GM19397 (cell line): ENCODE data around the gene ACBD3.
A peak's percentile ranks its signal among the peaks of the same experiment; 100 is the strongest.

Source experiments
- ATAC-seq: cut with Tn5 transposase; IDR thresholded peaks from one replicate; pipeline ENCODE4 v1.9.1; 2021; ENCODE audit warnings: mild to moderate bottlenecking, moderate library complexity; ENCODE audit not compliant: unreplicated experiment

Gene ACBD3

DNA sequence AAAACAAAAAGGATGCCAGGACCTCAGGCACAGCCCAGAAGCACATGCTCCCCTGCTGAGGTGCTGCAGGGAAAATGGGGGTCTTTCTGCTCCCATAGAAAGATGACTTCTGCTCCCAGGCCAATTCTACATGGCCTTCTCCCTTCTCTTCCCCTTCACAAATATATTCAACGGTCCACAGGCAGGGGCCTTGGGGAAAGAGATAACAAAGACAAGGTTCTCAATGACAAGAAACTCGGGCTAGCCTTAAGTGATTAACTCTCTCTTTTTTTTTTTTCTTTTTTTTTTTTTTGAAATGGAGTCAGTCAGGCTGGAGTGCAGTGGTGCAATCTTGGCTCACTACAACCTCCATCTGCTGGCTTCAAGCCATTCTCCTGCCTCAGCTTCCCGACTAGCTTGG is 69.9 kb downstream of the ACBD3 start:
- ATAC-seq: no peak

GRCh38 chr1:226112626-226113025 is 73.9 kb downstream of the ACBD3 start:
- no peak for ATAC-seq

DNA sequence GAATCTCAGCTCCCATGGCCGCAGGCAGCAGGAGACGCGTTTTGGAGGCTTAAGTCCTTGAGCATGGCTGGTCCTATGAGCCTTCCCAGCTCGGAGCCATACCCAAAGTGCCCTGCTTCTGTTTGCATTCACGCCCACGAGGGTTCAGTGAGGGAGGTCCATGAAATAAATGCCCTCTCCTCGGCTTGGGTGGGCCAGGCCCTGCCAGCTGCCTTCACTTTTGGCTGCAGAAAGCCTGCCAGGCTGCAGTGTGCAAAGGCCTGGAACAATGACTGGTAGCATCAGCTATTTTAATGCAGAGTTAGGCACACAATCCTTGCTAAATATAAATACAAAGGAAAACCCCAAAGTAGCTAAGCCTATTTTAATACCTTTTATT is 74.7 kb downstream of the ACBD3 start:
- ATAC-seq: no peak

- no peak for ATAC-seq
Observed at GRCh38 chr1:226111098-226111882, 75.3 kb downstream of the ACBD3 start.

DNA sequence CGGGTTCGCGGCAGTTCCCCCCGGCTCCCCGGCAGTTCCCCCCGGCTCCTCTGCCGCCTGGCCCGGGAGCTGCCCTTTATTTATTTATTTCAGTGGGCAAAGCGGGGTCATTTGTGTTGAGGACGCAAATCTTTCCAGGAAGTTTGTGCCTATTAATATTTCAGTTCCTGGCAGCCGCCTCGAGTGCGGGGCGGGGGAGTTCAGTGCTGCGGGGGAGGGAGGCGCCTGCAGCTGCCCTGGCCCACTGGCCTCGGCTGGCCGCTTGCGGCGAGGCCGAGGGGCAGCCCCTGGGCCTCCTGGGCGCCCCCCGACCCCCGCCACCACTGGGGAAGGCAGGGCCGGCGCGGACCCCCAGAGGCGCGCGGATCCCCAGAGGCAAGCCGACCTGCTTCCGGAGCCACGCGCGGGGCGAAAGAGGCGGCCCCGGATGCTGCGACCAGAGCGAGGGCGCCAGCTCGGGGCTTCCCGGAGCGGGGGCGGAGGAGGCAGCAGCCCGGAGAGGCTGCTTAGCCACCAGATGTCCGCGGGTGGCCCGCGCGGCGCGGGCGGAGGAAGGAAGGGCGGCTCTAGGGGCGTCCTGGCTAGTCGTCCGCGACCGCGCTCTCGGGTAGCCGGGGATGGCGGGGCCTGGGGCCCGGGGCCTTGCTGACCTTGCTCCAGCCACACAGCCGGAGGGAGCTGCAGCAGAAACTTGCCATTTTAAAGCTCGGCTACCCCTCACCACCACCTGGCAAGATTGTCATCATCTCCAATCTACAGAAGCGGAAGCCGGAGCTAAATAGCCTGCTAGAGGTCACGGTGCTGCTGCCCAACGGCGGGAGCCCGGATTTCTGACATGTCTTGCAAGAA is 76.1 kb downstream of the ACBD3 start:
- peak; percentile 85 for ATAC-seq

DNA sequence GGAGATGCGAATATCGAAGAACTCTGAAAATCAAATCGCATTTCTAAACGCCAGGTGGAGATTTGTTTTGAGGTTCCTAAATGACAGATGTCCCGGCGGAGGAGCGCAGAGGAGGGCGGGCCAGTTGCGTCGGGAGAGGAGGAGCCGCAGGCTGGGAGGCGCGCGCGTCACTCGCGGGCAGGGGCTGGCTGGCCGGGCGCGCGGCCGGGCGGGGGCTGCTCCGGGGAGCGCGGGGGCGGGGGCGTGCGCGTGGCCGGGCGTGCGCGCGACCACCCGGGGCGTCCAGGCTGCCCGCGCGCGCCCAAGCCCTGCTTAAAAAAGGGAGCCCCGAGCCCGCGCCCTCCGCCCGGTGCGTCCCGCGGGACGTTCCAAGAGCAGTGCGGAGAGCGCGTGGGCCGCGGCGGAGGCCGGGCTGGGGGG is 76.7 kb downstream of the ACBD3 start:
- ATAC-seq: peak; percentile 72

- ATAC-seq: no peak
Observed at GRCh38 chr1:226108935-226109828, 77.4 kb downstream of the ACBD3 start.

DNA sequence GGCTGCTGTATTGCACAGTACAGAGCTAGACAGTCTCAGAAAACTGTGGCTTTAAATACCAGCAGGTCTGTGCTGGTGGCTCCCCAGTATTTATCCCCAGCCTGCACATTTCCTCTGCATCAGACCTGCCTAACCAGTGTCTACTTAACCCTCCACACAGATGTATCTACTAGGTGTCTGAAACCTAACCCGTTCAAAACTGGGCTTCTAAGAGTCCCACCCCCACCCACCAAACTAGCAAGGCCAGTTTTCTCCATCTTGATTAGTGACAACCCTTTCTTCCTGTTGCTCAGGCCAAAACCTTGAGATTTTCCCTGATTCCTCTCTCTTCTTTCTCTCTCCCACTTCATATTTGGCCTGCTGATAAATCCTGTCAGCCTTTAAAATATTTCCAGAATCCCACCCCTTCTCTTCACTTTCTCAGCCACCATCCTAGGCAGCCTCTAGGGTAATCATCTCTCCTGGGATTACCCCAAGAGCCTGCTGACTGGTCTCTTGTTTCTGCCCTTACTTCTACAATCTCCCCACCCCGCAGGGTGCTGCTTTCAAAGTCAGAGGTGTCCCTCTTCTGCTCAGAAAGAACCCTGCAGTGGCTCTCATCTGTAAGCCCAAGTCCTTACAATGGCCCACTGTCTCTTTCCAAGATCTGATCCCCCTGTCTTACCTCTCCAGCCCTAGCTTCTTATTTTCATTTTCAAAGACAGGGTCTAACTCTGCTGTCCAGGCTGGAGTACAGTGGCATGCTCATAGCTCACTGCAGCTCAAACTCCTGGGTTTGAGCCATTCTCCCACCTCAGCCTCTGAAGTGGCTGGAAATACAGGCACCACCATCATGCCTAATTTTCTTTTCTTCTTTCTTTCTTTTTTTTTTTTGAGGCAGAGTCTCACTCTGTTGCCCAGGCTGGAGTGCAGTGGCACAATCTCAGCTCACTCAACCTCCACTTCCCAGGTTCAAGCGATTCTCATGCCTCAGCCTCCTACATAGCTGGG is 78.8 kb downstream of the ACBD3 start:
- ATAC-seq: no peak

DNA sequence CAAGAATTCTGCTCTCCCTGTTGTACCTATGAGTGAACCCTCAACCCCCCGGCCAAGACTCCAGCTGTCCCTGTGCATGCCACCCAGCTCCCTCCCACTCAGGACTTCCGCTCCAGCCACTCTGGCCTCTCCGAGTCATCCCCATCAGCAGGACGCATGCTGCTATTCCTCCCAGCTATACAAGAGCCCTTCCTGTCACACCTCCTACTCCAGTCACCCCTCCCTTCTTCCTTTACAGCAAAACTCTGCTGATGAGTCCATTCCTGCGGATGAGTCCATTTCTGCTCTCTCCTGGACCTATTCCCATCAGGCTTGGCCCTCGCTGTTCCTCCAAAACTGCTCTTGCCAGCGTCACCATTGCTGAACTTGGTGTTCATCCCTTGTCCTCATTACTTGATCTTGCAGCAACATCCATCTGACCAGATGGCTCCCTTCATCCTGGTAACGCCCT is 81.8 kb downstream of the ACBD3 start:
- no peak for ATAC-seq

- no peak for ATAC-seq
Observed at GRCh38 chr1:226100436-226101391, 85.8 kb downstream of the ACBD3 start.

GRCh38 chr1:226098870-226099835 is 87.4 kb downstream of the ACBD3 start:
- ATAC-seq: no peak

- no peak for ATAC-seq
Observed at GRCh38 chr1:226097866-226098625, 88.5 kb downstream of the ACBD3 start.

GRCh38 chr1:226095286-226095685 is 91.3 kb downstream of the ACBD3 start:
- ATAC-seq: no peak
